GM19193 (cell line): ENCODE results near the gene DOCK1.

Experiments
- POLR2A ChIP-seq: IDR thresholded peaks from 4 replicates; pipeline ENCODE4 v1.6.1; 2011; ENCODE audit not compliant: insufficient read depth, insufficient read length; ENCODE audit errors: extremely low read depth

DOCK1 gene

DNA sequence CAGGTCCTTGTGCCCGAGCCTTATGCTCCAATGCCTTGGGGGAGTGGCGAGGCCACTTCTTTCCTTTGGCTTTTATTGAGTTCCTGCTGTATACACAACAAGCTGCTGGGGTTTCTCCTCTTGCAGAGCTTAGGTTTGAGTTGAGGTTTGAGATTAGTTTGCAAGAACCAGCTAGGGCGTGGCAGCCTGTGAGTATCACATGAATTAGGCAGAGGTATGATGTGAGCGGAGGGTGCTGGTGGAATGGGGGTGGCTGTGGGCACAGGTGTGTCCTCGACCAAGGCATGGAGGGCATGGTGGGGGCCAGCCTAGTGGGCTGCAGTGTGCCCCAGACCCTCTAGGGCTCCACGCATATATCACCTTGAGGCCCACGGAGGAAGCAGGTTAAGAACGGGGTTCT lies 123.3 kb downstream of the DOCK1 start:
- TF ChIP-seq POLR2A = no peak

DNA sequence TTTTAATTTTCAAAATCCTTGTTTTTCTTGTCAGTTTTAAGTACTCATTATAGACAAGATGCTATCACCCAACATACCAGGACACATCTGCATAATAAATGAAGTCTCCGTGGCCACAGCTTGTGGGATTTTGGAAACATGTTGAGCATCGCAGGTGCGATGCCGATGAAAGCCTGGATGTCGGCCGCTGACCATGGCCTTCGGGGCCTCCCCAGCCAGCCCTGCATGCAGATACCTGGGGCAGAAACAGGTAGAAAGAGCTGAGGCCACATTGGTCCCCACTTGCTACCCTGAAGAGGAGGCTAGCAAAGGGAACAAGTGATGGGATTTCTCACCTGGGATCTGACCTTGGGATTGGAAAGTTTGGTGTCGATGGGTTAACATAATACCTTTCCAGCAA lies 123.8 kb downstream of the DOCK1 start:
- TF ChIP-seq POLR2A = no peak

DNA sequence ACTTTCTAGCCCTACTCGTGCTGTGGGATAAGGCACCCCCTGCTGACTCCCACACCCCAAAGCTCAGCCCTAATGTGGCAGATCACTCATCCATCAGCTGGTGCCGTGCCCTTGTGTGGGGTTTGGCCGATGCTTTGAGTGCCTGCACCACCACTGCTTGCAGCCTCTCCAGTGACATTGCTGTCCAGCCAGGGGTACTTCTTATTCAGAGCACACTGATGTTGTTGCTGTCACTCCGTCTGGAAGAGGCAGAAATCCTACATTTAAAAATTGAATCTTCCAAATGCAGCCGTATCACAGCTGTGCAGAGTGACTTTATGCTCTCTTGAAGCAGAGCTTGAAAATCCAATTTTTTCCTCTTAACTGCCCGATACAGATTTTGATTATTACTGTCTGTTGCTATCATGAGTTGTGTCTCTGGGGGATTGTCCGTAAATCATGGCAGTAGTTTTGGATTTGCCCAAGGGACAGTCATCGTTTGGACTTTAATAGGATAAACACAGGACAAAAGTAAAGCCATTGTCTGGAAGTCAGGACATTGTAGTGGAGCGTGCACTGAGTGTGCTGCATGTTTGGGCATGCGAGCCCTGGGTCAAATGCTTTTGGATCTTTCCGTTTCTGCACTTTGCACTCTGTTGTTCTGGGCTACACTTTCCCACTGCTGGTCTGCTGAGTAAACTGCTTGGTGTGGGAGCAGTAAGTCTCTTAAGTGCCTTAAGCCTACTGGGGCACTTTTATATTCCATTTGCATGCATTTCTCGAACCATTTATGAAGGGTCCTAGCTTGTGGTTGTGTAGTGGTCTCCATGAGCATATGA lies 128.2 kb downstream of the DOCK1 start:
- TF ChIP-seq POLR2A = no peak

DNA sequence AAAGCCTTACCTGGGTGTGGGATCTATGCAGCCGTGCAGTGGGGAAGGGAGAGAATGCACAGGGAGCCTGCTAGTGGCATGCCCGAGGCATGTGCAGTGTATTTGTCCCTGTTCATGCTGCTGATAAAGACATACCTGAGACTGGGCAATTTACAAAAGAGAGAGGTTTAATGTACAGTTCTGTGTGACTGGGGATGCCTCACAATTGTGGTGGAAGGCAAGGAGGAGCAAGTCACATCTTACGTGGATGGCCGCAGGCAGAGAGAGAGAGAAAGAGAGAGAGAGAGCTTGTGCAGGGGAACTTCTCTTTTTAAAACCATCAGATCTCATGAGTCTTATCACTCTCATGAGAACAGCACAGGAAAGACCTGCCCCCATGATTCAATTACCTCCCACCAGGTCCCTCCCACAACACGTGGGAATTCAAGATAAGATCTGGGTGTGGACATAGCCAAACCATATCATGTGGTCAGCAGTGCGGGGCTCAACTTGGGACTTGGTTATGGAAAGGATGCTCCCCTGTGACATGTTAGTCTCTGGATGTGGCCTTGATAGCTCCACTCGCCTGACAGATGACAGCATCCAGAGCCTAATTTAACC lies 128.9 kb downstream of the DOCK1 start:
- no peak for TF ChIP-seq POLR2A

DNA sequence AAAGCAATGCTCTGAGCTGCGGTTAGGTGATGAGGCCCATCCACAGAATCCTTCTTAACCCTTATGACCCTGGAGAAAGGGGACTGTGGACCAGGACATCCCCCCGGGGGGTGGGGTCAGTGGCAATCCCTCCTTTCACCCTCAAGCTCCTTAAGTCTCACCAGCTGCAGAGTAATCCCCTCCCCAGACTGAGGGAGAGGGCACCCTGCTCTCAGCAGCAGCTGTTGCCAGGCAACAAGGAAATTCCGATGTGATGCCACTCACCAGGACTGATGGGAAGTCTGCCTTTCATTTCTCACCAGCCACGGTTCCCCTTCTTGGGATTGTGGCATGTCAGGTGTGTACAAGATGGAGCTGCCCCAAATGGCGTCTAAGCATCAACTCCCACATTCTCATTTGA lies 129.6 kb downstream of the DOCK1 start:
- no peak for TF ChIP-seq POLR2A

DNA sequence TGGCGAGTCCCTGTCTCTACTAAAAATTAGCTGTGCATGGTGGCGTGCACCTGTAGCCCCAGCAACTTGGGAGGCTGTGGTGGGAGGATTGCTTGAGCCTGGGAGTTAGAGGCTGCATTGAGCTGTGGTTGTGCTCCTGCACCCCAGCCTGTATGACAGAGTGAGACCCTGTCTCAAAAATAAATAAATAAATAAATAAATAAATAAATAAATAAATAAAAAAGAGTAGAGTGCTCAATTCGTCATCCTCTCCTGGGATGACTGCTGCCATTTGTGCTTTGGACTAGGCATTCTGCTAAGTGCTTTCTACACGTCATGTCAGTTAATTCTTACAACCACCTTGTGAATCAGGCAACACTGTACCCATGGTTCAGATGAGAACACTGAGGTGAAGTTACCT lies 130.6 kb downstream of the DOCK1 start:
- TF ChIP-seq POLR2A = no peak

DNA sequence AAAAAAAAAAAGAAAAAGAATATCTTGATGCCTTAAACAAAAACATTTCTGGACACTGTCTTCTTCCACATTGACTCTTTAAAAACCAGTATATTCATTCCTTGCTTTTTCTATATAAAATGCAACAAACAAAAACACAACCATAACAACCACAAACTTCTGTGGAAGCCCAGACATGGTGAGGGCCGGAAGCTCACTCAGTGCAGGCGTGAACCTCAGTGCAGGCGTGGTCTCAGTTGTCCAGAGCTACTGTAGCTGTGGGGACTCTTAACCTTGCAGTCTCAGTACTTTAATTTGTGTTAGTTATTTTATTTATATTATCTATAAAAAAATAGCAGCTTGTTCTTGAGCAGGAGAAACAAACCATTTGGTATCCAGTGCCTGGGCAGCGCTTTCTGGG lies 131.8 kb downstream of the DOCK1 start:
- no peak for TF ChIP-seq POLR2A

DNA sequence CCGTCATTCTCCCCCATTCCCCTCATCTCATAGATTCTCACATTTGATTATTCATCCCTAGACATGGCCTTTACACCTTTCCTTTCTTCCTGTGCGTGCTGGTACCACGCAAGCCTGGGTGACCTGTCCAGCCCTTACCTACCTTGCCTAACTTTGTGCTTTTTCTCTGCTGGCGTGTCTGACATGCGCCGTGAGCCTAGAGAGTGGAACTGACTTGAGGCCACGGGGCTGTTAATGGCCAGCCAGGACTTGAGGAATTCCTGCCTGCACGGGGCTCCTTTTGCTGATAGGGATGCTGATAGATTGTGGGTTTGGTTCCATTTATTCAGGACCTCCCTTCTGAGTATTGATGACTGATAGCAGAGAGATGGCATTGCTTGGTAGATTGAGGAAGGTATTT lies 134.2 kb downstream of the DOCK1 start:
- no peak for TF ChIP-seq POLR2A

DNA sequence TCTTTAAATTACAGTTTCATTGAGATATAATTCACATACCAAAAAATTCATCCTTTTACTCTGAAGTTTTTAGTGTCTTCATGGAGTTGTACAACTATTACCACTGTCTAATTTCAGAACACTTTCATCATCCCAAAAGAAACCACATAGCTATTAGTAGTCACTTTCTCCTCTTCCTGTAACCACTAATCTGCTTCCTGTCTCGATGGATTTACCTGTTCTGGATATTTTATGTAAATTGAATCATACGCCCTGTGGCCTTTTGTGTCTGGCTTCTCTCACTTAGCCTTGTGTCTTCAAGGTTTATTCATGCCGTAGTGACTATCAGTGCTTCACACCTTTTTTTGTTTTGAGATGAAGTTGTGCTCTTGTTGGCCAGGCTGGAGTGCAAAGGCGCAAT lies 135.5 kb downstream of the DOCK1 start:
- no peak for TF ChIP-seq POLR2A

DNA sequence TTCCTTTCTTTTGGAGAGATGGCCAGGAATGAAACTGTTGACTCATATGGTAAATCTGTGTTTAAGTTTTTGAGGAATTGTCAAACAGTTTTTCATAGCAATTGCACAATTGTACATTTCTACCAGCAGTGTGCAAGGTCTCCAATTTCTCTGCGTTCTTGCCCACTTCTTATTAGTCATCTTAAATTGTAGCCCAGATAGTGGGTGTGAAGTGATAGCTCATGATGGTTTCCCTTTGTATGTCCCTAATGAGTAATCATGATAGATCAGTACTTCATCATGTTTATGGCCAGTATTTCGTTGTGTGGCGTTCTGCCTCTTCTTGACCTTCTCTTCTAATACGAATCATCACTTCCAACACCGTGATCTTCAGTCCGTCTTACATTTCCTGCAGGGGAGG lies 136.3 kb downstream of the DOCK1 start:
- no peak for TF ChIP-seq POLR2A

DNA sequence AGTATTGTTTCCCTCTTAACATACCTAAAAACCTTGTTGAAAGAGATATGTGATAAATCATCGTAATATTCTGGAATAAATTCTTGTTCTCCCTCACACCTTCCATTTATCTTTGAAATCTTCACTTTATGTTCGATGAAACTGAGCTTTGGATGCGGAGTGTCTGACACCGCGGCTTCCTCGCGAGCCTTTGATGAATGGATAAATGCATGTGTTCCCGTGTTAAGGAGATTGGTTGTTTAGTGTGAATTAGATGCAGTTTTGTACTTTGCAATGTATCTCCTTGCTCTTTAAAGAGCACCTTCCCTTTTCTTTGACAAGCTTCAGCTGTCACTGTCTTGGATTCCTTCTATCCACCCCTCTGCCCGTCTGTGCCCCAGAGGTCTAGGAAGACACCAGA lies 138.1 kb downstream of the DOCK1 start:
- TF ChIP-seq POLR2A = no peak

DNA sequence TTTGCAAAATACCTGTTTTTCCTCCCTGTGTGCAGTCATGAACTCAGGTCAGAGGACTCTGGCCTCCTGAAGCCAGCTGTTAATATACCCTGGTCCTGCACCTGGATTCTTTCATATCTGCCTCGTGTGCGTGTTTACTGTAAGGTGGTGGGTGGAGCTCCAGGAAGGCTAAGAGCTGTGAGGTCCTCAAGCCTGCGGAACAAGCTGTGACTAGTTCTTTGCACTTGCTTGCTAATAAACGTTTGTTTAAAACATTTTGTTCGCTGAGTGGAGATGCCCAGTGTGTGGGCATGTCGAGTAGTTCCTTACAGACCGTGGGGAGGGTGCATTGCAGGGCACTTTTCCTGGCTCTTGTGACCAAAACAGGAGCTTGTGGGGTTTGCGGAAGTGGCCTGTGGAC lies 139.0 kb downstream of the DOCK1 start:
- no peak for TF ChIP-seq POLR2A

DNA sequence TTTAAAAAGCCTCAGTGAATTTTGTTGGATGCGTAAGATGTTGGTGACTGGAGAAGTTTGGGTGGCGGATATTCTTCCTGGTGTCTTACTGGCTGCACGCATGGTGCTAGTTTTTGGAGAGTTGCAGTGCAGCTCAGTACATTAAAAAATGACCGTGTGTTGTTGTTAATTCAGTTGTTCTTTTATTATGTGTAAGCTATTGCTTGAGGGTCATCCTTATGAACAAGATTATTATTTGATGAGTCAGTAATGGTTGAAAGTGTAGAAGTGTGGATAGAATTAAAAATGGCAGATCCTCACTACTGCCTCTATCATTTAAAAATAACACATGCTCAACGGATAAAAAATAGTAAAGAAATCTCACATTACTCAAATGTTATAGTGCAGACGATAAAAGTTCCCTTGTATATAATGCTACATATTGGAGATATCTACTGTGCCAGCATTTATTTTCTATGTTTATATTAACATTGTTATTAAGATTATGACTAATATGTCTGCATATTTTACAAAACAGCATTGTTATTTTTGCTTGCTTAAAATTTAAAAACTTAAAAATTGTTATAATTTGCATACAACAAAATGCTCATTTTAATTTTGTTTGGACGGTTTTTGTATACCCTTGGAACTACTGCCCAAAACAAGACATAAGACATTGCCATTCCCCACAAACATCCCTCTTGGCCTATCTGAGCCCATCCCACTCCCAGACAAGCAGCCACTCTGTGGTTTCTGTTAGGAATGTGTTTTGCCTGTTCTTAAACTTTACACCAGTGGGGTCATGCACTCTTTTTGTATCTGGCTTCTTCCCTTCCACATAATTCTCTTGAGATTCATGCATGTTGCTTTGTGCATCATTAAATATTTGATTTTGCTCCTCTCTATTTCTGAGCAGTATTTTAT lies 142.0 kb downstream of the DOCK1 start:
- TF ChIP-seq POLR2A = no peak

DNA sequence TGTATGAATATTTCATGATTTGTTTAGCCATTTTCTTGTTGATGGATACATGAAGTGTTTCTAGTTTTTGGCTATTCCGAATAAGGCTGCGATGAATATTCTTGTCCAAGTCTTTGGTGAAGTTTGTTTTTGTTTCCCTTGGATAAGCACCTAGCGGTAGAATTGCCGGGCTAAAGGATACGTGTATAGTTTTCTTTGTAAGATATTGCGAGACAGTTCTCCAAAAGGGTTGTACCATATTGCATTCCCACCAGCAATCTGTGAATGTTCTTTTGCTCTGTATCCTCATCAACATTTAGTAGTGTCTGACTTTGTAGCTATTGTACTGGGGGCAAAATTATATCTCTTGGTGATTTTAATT lies 142.6 kb downstream of the DOCK1 start:
- TF ChIP-seq POLR2A = no peak

DNA sequence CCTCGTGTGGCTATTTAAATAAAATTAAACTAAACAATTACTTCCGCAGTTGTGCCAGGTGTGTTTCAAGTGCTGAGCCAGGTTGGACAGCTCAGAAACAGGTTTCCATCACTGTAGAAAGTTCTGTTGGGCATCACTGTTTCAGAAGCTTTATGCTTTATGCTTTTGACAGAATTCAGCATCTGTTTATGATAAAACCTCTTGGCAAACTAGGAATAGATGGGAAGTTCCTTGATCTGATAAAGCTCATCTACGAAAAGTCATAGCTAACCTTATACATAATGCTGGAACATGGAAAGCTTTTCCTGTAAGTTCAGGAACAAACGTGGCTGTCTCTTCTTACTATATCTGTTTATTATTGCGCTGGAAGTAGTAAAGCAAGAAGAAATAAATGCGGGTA lies 143.4 kb downstream of the DOCK1 start:
- TF ChIP-seq POLR2A = no peak

DNA sequence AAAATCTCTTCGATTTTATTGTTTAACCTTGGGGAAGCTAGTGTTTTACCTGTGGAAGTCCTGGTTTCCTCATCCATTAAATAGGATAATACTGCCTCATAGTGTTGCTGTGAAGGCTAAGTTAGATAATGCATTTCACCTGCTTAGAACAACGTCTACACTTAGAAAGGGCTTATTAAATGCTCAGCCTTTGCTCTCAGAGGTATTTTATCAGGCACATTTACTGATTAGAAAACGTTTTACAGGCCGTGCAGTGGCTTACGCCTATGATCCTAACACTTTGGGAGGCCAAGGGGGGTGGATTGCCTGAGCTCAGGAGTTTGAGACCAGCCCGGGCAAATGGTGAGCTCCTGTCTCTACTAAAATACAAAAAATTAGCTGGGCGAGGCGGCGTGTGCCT lies 146.8 kb downstream of the DOCK1 start:
- TF ChIP-seq POLR2A = no peak
